GM21390 (cell line): Measurements from ENCODE around the gene PTPRQ.
"Not testable (repeated sequence)": the region's sequence is repeated elsewhere in the genome, so short reads cannot be mapped to it uniquely, and the experiment has no call there.

Source experiments
- ATAC-seq: cut with Tn5 transposase; IDR thresholded peaks from one replicate; pipeline ENCODE4 v1.9.1; 2021; ENCODE audit not compliant: unreplicated experiment

PTPRQ gene, protein sequence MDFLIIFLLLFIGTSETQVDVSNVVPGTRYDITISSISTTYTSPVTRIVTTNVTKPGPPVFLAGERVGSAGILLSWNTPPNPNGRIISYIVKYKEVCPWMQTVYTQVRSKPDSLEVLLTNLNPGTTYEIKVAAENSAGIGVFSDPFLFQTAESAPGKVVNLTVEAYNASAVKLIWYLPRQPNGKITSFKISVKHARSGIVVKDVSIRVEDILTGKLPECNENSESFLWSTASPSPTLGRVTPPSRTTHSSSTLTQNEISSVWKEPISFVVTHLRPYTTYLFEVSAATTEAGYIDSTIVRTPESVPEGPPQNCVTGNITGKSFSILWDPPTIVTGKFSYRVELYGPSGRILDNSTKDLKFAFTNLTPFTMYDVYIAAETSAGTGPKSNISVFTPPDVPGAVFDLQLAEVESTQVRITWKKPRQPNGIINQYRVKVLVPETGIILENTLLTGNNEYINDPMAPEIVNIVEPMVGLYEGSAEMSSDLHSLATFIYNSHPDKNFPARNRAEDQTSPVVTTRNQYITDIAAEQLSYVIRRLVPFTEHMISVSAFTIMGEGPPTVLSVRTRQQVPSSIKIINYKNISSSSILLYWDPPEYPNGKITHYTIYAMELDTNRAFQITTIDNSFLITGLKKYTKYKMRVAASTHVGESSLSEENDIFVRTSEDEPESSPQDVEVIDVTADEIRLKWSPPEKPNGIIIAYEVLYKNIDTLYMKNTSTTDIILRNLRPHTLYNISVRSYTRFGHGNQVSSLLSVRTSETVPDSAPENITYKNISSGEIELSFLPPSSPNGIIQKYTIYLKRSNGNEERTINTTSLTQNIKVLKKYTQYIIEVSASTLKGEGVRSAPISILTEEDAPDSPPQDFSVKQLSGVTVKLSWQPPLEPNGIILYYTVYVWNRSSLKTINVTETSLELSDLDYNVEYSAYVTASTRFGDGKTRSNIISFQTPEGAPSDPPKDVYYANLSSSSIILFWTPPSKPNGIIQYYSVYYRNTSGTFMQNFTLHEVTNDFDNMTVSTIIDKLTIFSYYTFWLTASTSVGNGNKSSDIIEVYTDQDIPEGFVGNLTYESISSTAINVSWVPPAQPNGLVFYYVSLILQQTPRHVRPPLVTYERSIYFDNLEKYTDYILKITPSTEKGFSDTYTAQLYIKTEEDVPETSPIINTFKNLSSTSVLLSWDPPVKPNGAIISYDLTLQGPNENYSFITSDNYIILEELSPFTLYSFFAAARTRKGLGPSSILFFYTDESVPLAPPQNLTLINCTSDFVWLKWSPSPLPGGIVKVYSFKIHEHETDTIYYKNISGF (N-terminal part only)

DNA sequence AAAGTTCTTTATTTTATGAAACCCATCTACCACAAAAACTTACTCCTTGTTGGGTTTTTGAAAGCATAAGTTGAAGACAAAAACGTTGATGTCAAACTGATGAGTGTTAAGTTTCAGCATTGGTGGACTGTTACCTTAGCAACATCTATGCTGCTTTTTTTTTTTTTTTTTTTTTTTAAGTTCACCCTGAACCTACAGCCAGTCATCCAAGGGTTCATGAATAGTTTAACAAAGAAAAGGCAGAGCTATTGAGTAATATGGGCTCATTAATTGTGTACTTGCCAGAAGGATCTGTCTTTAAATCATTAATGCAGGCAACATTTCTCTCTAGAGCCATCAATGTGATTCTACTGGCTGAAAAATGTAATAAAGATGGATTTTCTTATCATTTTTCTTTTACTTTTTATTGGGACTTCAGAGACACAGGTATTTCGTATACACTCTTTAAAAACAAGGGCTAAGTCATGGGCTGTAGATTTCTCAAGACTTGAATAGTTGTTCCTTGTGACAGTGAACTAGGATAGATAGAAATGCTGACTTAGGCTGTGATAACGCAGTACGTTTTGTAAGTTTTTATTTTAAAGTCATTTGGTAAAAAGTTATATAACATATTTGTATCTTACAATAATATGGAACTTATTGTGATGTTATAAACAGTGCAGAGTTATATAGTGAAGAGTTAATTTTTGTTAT is at the start of gene PTPRQ:
PTPRQ (plus strand) TSS at position 262 of the 693 bp plus-strand sequence; CDS start at position 373, 111 bp downstream.
- ATAC-seq: no peak

GRCh38 chr12:80400571-80400991 is 43.5 kb upstream of the PTPRQ start:
- ATAC-seq: no peak

GRCh38 chr12:80401191-80401590 is 42.8 kb upstream of the PTPRQ start:
- ATAC-seq: no peak

GRCh38 chr12:80404629-80405028 is 39.4 kb upstream of the PTPRQ start:
- no peak for ATAC-seq

DNA sequence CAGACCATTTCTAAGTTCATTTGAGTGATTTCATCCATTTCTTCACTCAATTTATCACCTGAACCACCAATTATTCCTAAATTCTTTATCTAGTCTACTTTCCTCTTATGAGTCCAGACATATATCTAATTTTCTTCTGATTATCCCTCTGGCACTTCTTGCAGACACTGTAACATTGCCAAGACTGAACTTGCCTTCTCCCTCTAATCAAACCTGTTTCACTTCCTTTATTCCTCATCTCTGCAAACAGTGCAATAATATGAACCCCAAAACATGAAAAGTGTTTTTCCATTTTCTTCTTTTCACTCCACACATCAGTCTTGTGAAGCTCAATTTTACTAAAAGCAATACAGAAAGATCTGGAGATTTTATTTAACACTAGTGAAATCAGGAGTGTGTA is 37.8 kb upstream of the PTPRQ start:
- no peak for ATAC-seq

DNA sequence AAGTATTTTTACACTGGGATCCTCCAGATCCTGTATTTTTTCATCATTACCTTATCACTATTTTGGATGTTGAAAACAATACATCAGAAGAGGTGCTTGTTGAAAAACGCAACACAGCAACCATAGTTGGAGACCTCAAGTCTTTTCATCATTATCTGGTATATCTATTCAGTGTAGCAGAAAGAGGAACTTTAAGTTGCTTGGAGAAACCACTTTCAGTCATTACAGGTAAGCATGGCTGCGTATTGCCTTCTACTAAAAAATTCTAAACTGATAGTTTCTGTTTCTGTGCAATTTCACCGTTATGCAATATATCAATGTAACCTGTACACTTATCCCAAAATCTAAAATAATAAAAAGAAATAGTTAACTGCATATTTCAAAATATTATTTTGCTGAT is 32.2 kb upstream of the PTPRQ start:
- ATAC-seq: peak; percentile 61

- peak; percentile 83 for ATAC-seq
These were observed 31.6 kb upstream of the PTPRQ start for GRCh38 chr12:80412343-80412953.

- ATAC-seq: no peak
These were observed 30.6 kb upstream of the PTPRQ start for GRCh38 chr12:80413462-80413861.

DNA sequence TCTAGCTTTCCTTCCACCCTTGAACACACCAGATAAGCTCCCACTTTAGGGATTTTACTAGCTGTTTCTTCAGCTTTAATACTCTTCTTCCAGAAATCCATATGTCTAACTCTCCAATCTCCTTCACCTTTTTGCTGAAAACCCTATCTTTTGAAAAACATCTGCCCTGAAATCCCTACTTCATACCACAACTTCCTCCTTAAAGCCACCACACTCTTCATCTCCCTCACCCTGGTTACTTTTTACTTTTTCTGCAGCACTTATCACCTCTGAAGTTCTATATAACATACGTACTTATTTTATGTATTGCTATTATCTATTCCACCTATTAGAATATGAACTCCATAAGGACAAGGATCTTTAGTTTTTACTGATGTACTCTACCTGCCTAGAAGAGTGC is 28.6 kb upstream of the PTPRQ start:
- ATAC-seq: no peak

DNA sequence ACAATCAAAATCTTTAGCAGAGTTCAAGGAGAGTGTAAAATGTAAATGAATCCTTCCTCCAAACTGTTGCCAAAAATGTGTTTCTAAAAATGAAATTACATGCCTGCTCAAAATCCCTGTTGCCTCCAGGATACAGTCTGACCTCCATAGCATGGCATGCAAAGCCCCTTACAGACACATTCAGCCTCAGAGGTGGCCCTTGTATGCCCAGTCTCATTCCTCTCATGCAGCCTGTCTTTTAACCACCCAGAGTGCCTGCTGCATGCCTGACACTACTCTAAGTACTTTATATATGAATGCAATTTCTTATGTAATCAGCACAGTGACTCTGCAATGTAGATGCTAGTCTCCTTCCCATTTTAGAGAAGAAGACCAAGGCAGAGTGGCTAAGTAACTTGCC is 24.4 kb upstream of the PTPRQ start:
- no peak for ATAC-seq

GRCh38 chr12:80420075-80420474 is 24.0 kb upstream of the PTPRQ start:
- ATAC-seq: no peak

- no peak for ATAC-seq
These were observed 21.5 kb upstream of the PTPRQ start for GRCh38 chr12:80422550-80422949.

DNA sequence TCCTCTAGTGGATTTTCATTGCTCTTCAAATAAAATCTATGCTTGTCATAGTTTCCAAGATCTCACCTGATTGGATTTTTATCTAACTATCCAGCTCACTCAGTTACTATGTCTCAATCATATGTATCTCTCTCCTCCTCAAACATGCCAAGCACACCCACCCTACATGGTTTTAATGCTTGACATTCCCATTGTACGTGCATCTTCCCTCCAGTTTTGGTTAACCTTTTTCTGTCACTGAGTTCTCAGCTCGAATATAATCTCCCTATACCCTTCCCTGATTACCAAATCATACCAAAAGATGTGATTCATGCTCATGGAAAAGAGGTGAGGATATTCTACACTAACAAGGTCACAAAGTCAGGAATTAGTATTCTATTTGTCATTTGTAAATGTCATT is 12.0 kb upstream of the PTPRQ start:
- no peak for ATAC-seq

GRCh38 chr12:80441921-80442320 is 2.1 kb upstream of the PTPRQ start:
- no peak for ATAC-seq

DNA sequence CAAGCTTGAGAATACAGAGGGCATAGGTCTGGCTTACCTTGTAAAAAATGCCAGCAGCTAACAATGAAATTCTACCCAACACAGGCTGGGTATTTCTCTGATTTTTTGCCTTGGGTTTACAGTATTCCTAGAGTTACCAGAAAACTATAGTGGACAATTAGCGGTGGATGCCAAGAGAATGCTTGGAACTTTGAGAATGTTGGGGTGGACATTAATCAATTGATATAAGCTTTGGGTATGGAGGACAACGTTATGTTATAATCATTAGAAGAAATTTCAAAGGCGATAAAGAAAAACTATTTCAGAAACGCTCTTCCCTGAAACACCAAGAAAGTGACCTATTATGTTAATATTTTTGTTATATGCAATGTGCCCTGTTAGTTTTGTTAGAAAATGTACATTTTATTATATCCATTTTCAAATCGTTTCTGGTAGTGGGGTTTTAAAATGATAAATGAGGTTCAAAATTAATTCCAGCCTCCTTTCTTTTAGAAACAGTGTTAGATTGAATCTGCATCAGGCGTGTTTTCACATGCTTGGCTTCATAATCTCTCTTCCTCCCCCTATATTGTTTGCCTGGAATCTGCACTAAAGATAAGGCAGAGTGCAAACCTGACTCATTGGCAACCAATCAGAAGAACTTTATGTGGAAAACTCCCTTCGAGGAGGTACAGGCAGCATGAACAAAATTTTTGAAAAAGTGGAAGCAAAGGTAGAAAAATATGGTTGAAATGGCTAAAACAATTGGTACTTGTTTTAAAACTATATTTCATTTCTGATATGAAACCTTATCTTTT is 1.4 kb upstream of the PTPRQ start:
- ATAC-seq: no peak

- ATAC-seq: no peak
These were observed 1.2 kb downstream of the PTPRQ start for GRCh38 chr12:80445083-80445793.

DNA sequence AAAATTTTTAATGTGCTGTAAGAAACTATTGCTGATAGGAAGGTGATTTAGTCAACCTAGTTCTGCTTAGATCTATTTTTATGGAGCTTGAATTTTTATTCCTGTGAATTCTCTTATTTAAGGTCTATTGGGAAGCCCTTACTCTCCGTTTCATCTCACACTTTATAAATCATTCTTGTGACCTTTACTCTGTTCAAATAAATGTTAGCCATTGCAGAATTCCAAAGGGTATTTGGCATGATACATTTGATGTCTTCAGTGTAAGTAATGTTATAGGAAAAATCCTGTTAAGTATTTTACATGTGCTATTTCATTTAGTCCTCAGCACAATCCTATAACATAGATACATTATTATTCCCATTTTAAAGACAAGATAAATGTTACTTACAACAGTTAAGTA is 12.5 kb downstream of the PTPRQ start:
- no peak for ATAC-seq

- no peak for ATAC-seq
These were observed 16.9 kb downstream of the PTPRQ start for GRCh38 chr12:80460972-80461371.

DNA sequence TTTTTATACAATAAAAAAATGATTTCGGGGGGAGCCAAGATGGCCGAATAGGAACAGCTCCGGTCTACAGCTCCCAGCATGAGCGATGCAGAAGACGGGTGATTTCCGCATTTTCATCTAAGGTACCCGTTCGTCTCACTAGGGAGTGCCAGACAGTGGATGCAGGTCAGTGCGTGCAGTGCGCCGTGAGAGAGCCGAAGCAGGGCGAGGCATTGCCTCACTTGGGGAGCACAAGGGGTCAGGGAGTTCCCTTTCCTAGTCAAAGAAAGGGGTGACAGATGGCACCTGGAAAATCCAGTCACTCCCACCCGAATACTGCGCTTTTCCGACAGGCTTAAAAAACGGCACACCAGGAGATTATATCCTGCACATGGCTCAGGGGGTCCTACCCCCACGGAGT is 17.8 kb downstream of the PTPRQ start:
- not testable (repeated sequence) for ATAC-seq
